ENCODE results near the gene USP1. TPM values are rescaled to one million over a fixed set of nuclear protein-coding genes. Genes with fewer than 3 reads are reported as not detected.

The USP1 gene
- polyA plus RNA-seq, 2 of the 4 experiments (the other 2 are of a cell fraction), result 23.5 to 31.4 TPM

- Histone ChIP-seq H3K4me2 (no peak overlapping the region), H3K27ac (no peak overlapping the region), H3K9me3 (no peaks in the 10 kb centered on the region), H3K4me1 (peaks cover 7% of the 10 kb centered on the region; the same call in 1 of the 3 replicates), H3K4me3 (no peak overlapping the region)
- TF ChIP-seq HMGXB4 (CRISPR knock-in tag; IDR thresholded peaks at IDR 0.05; ENCODE audit: borderline replicate concordance) (no peak), FOSL2 (IDR thresholded peaks at IDR 0.05) (no peak), FOSL2 (CRISPR knock-in tag; IDR thresholded peaks at IDR 0.05) (peak; percentile 22; the same call in 1 of the 2 replicates)
- POLR2A ChIA-PET, result no interaction called here
- FAIRE-seq (no peak), ATAC-seq (no peak), DNase-seq (ENCODE audit: low read depth in 1 of 2, low spot score in 1 of 2) (no peak)
- CTCF ChIA-PET, result no interaction called here
- 94% methylated on average over 3 of the region's 3 CpGs for WGBS (ENCODE audit: missing lambda C conversion rate)
Observed at GRCh38 chr1:62493656-62494055, 56.8 kb downstream of the USP1 start.

- Histone ChIP-seq H3K27ac (no peak overlapping the region), H3K4me1 (peaks cover 7% of the 10 kb centered on the region; the same call in 1 of the 3 replicates), H3K4me2 (no peak overlapping the region), H3K9me3 (no peaks in the 10 kb centered on the region), H3K4me3 (no peak overlapping the region)
- ChIA-PET POLR2A (no interaction called here), CTCF (no interaction called here)
- FAIRE-seq, result no peak
- no peak for DNase-seq (ENCODE audit: low read depth in 1 of 2, low spot score in 1 of 2)
- no peak for ATAC-seq
- 97% methylated on average over 4 of the region's 4 CpGs for WGBS (ENCODE audit: missing lambda C conversion rate)
- TF ChIP-seq NPAS2 (CRISPR knock-in tag; IDR thresholded peaks at IDR 0.05; ENCODE audit: borderline replicate concordance) (no peak), PBX3 (IDR thresholded peaks at IDR 0.05) (no peak), RAD21 (conservative IDR thresholded peaks at IDR 0.05 in 1 of 2, IDR thresholded peaks at IDR 0.05 in 1 of 2) (no peak), HDAC2 (IDR thresholded peaks at IDR 0.05) (no peak), CHD4 (IDR thresholded peaks at IDR 0.05; ENCODE audit: borderline replicate concordance) (no peak), ZFP36 (IDR thresholded peaks at IDR 0.05; ENCODE audit: borderline replicate concordance, partially characterized antibody) (no peak), HES2 (IDR thresholded peaks at IDR 0.05) (no peak), E2F6 (IDR thresholded peaks at IDR 0.05; ENCODE audit: borderline replicate concordance, low read depth) (no peak), RCOR1 (IDR thresholded peaks at IDR 0.05; ENCODE audit: low read depth, low read length) (no peak), POLR2A (IDR thresholded peaks at IDR 0.05; ENCODE audit: low read length) (no peak), POLR2AphosphoS2 (conservative IDR thresholded peaks at IDR 0.05; ENCODE audit: low read length) (no peak), JUN (IDR thresholded peaks at IDR 0.05) (no peak)
Observed at GRCh38 chr1:62494137-62494536, 57.3 kb downstream of the USP1 start.

- FAIRE-seq, result no peak
- H3K4me2 ChIP-seq, result no peak overlapping the region
- H3K27ac ChIP-seq, result no peak overlapping the region
- ATAC-seq, result no peak
- ChIA-PET POLR2A (no interaction called here), CTCF (interaction anchor here (1.0 kb wide), 1 partner anchor 40 kb away, joined by 4 read pairs; no protein-coding TSS in a partner anchor)
- DNase-seq (ENCODE audit: low read depth in 1 of 2, low spot score in 1 of 2), result no peak
- H3K4me3 ChIP-seq, result no peak overlapping the region
- no peaks in the 10 kb centered on the region for H3K4me1 ChIP-seq
- no peaks in the 10 kb centered on the region for H3K9me3 ChIP-seq
- TF ChIP-seq BHLHE40 (IDR thresholded peaks at IDR 0.05; ENCODE audit: low read depth, low read length) (no peak), EHF (CRISPR knock-in tag; IDR thresholded peaks at IDR 0.05) (no peak), PHF8 (IDR thresholded peaks at IDR 0.05; ENCODE audit: borderline replicate concordance, low read depth) (no peak), SREBF2 (IDR thresholded peaks at IDR 0.05) (no peak), ZSCAN20 (CRISPR knock-in tag; IDR thresholded peaks at IDR 0.05) (no peak), KDM1A (IDR thresholded peaks at IDR 0.05; ENCODE audit: low read depth) (no peak), HOXB5 (CRISPR knock-in tag; IDR thresholded peaks at IDR 0.05) (no peak), FOSB (CRISPR knock-in tag; IDR thresholded peaks at IDR 0.05) (no peak), HES2 (IDR thresholded peaks at IDR 0.05) (no peak), MAX (IDR thresholded peaks at IDR 0.05) (no peak), HOXB13 (CRISPR knock-in tag; IDR thresholded peaks at IDR 0.05; ENCODE audit: low read depth) (no peak), EHMT2 (IDR thresholded peaks at IDR 0.05; ENCODE audit: low read depth) (no peak), RARB (CRISPR knock-in tag; IDR thresholded peaks at IDR 0.05) (no peak), ESRRA (IDR thresholded peaks at IDR 0.05; ENCODE audit: borderline replicate concordance, low read length) (no peak), RNF2 (IDR thresholded peaks at IDR 0.05; ENCODE audit: borderline replicate concordance, low read depth) (no peak), JUN (IDR thresholded peaks at IDR 0.05) (no peak), HDAC2 (IDR thresholded peaks at IDR 0.05) (no peak), GATA3 (IDR thresholded peaks at IDR 0.05; ENCODE audit: borderline replicate concordance) (no peak), KDM5A (IDR thresholded peaks at IDR 0.05) (no peak)
Observed at GRCh38 chr1:62500210-62500609, 63.4 kb downstream of the USP1 start.

All from A549 (cell line).